ENCODE measurements around the gene MON1A.

The MON1A gene

GRCh38 chr3:49930168-49930690 is 618 bp upstream of the MON1A start:
- POLR2A ChIA-PET: interaction anchor here (0.6 to 1.6 kb wide), 8 partner anchors 9 to 403 kb away, joined by 3 to 43 read pairs (median 4); partner anchors contain the start of gene RBM6
- peak overlapping the region; percentile 32; the same call in 1 of the 2 replicates for H3K27ac ChIP-seq (ENCODE audit: extremely low read depth, low read depth, low read length)
- no peaks in the 10 kb centered on the region for H3K9me3 ChIP-seq (ENCODE audit: control insufficient read depth, insufficient read depth, low read depth, low read length)
- no peaks in the 10 kb centered on the region for H3K36me3 ChIP-seq (ENCODE audit: control insufficient read depth in 2 of 2, insufficient read depth in 1 of 2, low read length in 2 of 2)
- CTCF ChIA-PET: interaction anchor here (0.6 to 0.9 kb wide), 5 partner anchors 12 to 190 kb away, joined by 3 to 5 read pairs (median 3); no protein-coding TSS in a partner anchor
- H3K4me3 ChIP-seq (ENCODE audit: low read depth, low read length): peak overlapping the region; percentile 82
- TF ChIP-seq KLF8 (tag by site-specific recombination; IDR thresholded peaks at IDR 0.05) (no peak), ZNF544 (tag by site-specific recombination; IDR thresholded peaks at IDR 0.05) (no peak), ZNF350 (tag by site-specific recombination; IDR thresholded peaks at IDR 0.05) (no peak), ZNF19 (tag by site-specific recombination; IDR thresholded peaks at IDR 0.05; ENCODE audit: low read depth) (no peak), ZNF549 (tag by site-specific recombination; IDR thresholded peaks at IDR 0.05) (no peak), PBX3 (CRISPR knock-in tag; IDR thresholded peaks at IDR 0.05) (no peak), ZNF580 (tag by site-specific recombination; IDR thresholded peaks at IDR 0.05) (no peak), GLIS2 (tag by site-specific recombination; IDR thresholded peaks at IDR 0.05) (no peak), ZNF211 (tag by site-specific recombination; IDR thresholded peaks at IDR 0.05; ENCODE audit: low read depth) (no peak), ZBTB20 (tag by site-specific recombination; IDR thresholded peaks at IDR 0.05) (no peak), KLF9 (tag by site-specific recombination; IDR thresholded peaks at IDR 0.05; ENCODE audit: low read depth) (no peak)
- H3K4me1 ChIP-seq (ENCODE audit: control insufficient read depth, insufficient read depth, low read length): no peaks in the 10 kb centered on the region; the same call in 1 of the 2 replicates

- CTCF ChIA-PET: interaction anchor here (0.6 to 0.9 kb wide), 2 partner anchors 89 to 527 kb away, joined by 3 read pairs; no protein-coding TSS in a partner anchor
- no peak overlapping the region for H3K4me3 ChIP-seq (ENCODE audit: low read depth, low read length)
- POLR2A ChIA-PET: interaction anchor here (0.6 to 1.3 kb wide), 4 partner anchors 8 to 232 kb away, joined by 3 to 4 read pairs (median 4); partner anchors contain the start of gene RBM6
These were observed 1.1 kb downstream of the MON1A start for GRCh38 chr3:49928481-49929017.

GRCh38 chr3:49927798-49928197 is 1.8 kb downstream of the MON1A start:
- ChIA-PET CTCF (interaction anchor here (0.9 kb wide), 1 partner anchor 89 kb away, joined by 3 read pairs; no protein-coding TSS in a partner anchor), POLR2A (interaction anchor here (0.9 kb wide), 1 partner anchor 12 kb away, joined by 3 read pairs; the partner anchor contains the start of gene RBM6)
- no peak overlapping the region for H3K27ac ChIP-seq (ENCODE audit: extremely low read depth, low read depth, low read length)
- no peaks in the 10 kb centered on the region; the same call in 1 of the 2 replicates for H3K4me1 ChIP-seq (ENCODE audit: control insufficient read depth, insufficient read depth, low read length)
- no peaks in the 10 kb centered on the region for H3K9me3 ChIP-seq (ENCODE audit: control insufficient read depth, insufficient read depth, low read depth, low read length)
- H3K4me3 ChIP-seq (ENCODE audit: low read depth, low read length): no peak overlapping the region
- H3K36me3 ChIP-seq (ENCODE audit: control insufficient read depth in 2 of 2, insufficient read depth in 1 of 2, low read length in 2 of 2): no peaks in the 10 kb centered on the region
- TF ChIP-seq YY2 (tag by site-specific recombination; IDR thresholded peaks at IDR 0.05) (no peak), ZNF214 (tag by site-specific recombination; IDR thresholded peaks at IDR 0.05; ENCODE audit: borderline replicate concordance) (no peak), ZNF174 (tag by site-specific recombination; IDR thresholded peaks at IDR 0.05) (no peak), ZNF510 (tag by site-specific recombination; IDR thresholded peaks at IDR 0.05; ENCODE audit: insufficient replicate concordance) (no peak), ZNF114 (tag by site-specific recombination; IDR thresholded peaks at IDR 0.05) (no peak), ZNF600 (tag by site-specific recombination; IDR thresholded peaks at IDR 0.05) (no peak), MYNN (tag by site-specific recombination; IDR thresholded peaks at IDR 0.05; ENCODE audit: borderline replicate concordance) (no peak), ZBTB44 (tag by site-specific recombination; IDR thresholded peaks at IDR 0.05) (no peak), REST (tag by site-specific recombination; IDR thresholded peaks at IDR 0.05) (no peak), IKZF3 (tag by site-specific recombination; IDR thresholded peaks at IDR 0.05) (no peak), PBX3 (CRISPR knock-in tag; IDR thresholded peaks at IDR 0.05) (no peak)

More at GRCh38 chr3:49928481-49929017, 1.1 kb downstream of the MON1A start:
- no peaks in the 10 kb centered on the region; the same call in 1 of the 2 replicates for H3K4me1 ChIP-seq (ENCODE audit: control insufficient read depth, insufficient read depth, low read length)
- no peaks in the 10 kb centered on the region for H3K36me3 ChIP-seq (ENCODE audit: control insufficient read depth in 2 of 2, insufficient read depth in 1 of 2, low read length in 2 of 2)
- no peak overlapping the region for H3K27ac ChIP-seq (ENCODE audit: extremely low read depth, low read depth, low read length)
- 0 out of 2 replicates have a peak, but pooled peaks have one; percentile 23 for TF ChIP-seq ZNF600 (tag by site-specific recombination; IDR thresholded peaks at IDR 0.05)
- no peak for TF ChIP-seq SETDB1 (IDR thresholded peaks at IDR 0.05; ENCODE audit: insufficient read length, low read length)
- H3K9me3 ChIP-seq (ENCODE audit: control insufficient read depth, insufficient read depth, low read depth, low read length): no peaks in the 10 kb centered on the region
